H9 (cell line): ENCODE results near the gene HPRT1. TPM values are rescaled to one million over a fixed set of nuclear protein-coding genes. Genes with fewer than 3 reads are reported as not detected.

Source experiments
- DNase-seq: peaks from one replicate; pipeline ENCODE4 v3.0.0-alpha.2; 2017
- H2AFZ ChIP-seq: one replicate; pipeline ENCODE4 v1.6.1; 2013; ENCODE audit warnings: mild to moderate bottlenecking, low read length, control low read depth, moderate library complexity
- H2AK5ac ChIP-seq: 2 replicates; pipeline ENCODE4 v1.6.1; 2013; ENCODE audit warnings: low read length, control low read depth, mixed read lengths; ENCODE audit not compliant: insufficient read length
- H2BK120ac ChIP-seq: one replicate; pipeline ENCODE4 v1.6.1; 2013; ENCODE audit warnings: low read depth, mild to moderate bottlenecking, low read length, control low read depth, inconsistent platforms; ENCODE audit not compliant: poor library complexity, severe bottlenecking
- H2BK12ac ChIP-seq: 2 replicates; pipeline ENCODE4 v1.6.1; 2013; ENCODE audit warnings: low read length, control low read depth, mixed read lengths, low read depth; ENCODE audit not compliant: insufficient read length
- H2BK15ac ChIP-seq: 2 replicates; pipeline ENCODE4 v1.6.1; 2013; ENCODE audit warnings: low read depth, low read length, control low read depth
- H2BK20ac ChIP-seq: one replicate; pipeline ENCODE4 v1.6.1; 2013; ENCODE audit warnings: low read depth, mild to moderate bottlenecking, low read length, control low read depth, inconsistent platforms; ENCODE audit not compliant: poor library complexity, severe bottlenecking
- H2BK5ac ChIP-seq: 2 replicates; pipeline ENCODE4 v1.6.1; 2013; ENCODE audit warnings: low read length, control low read depth, mixed read lengths; ENCODE audit not compliant: insufficient read length
- H3K14ac ChIP-seq: 2 replicates; pipeline ENCODE4 v1.6.1; 2013; ENCODE audit warnings: low read length, control low read depth; ENCODE audit not compliant: insufficient read depth
- H3K18ac ChIP-seq: 2 replicates; pipeline ENCODE4 v1.6.1; 2013; ENCODE audit warnings: low read depth, mild to moderate bottlenecking, mixed read lengths, low read length, control low read depth; ENCODE audit not compliant: insufficient read length
- H3K23ac ChIP-seq: 2 replicates; pipeline ENCODE4 v1.6.1; 2013; ENCODE audit warnings: low read length, control low read depth, mixed read lengths, low read depth; ENCODE audit not compliant: insufficient read length
- H3K23me2 ChIP-seq: 2 replicates; pipeline ENCODE4 v1.6.1; 2013; ENCODE audit warnings: low read depth, mild to moderate bottlenecking, mixed read lengths, low read length, control low read depth; ENCODE audit not compliant: insufficient read length, poor library complexity, severe bottlenecking
- H3K27ac ChIP-seq: 2 replicates; pipeline ENCODE4 v1.5.1; 2013; ENCODE audit warnings: low read length, control low read depth, mixed read lengths, low read depth; ENCODE audit not compliant: insufficient read length
- H3K27me3 ChIP-seq: 2 replicates; pipeline ENCODE4 v1.6.1; 2013; ENCODE audit warnings: low read length, control low read depth, inconsistent platforms; ENCODE audit not compliant: insufficient read depth
- H3K4ac ChIP-seq: 2 replicates; pipeline ENCODE4 v1.6.1; 2013; ENCODE audit warnings: low read depth, mild to moderate bottlenecking, control low read depth, inconsistent platforms, low read length, moderate library complexity
- H3K4me1 ChIP-seq: 2 replicates; pipeline ENCODE4 v1.6.1; 2013; ENCODE audit warnings: low read length, control low read depth, inconsistent platforms; ENCODE audit not compliant: insufficient read depth
- H3K4me2 ChIP-seq: 2 replicates; pipeline ENCODE4 v1.6.1; 2013; ENCODE audit warnings: low read length, control low read depth, mixed read lengths; ENCODE audit not compliant: insufficient read length, insufficient read depth
- H3K56ac ChIP-seq: 2 replicates; pipeline ENCODE4 v1.6.1; 2013; ENCODE audit warnings: low read depth, mild to moderate bottlenecking, mixed read lengths, low read length, control low read depth; ENCODE audit not compliant: insufficient read length
- H3K79me1 ChIP-seq: 2 replicates; pipeline ENCODE4 v1.6.1; 2013; ENCODE audit warnings: low read depth, mild to moderate bottlenecking, moderate library complexity, low read length, control low read depth, inconsistent platforms; ENCODE audit not compliant: insufficient read depth, poor library complexity, severe bottlenecking
- H3K79me2 ChIP-seq: 2 replicates; pipeline ENCODE4 v1.6.1; 2013; ENCODE audit warnings: low read length, control low read depth, inconsistent platforms; ENCODE audit not compliant: insufficient read depth
- H3K9ac ChIP-seq: 2 replicates; pipeline ENCODE4 v1.6.1; 2013; ENCODE audit warnings: low read length, control low read depth, mixed read lengths; ENCODE audit not compliant: insufficient read length; ENCODE audit errors: extremely low read depth
- H3K9me3 ChIP-seq: one replicate; pipeline ENCODE4 v1.6.1; 2013; ENCODE audit warnings: low read depth, low read length, inconsistent platforms; ENCODE audit not compliant: control insufficient read depth
- H3T11ph ChIP-seq: one replicate; pipeline ENCODE4 v1.6.1; 2013; ENCODE audit warnings: mild to moderate bottlenecking, low read length, control low read depth, inconsistent platforms
- H4K20me1 ChIP-seq: one replicate; pipeline ENCODE4 v1.6.1; 2013; ENCODE audit not compliant: control insufficient read depth, insufficient read length, insufficient read depth
- H4K5ac ChIP-seq: 2 replicates; pipeline ENCODE4 v1.6.1; 2013; ENCODE audit warnings: low read depth, mild to moderate bottlenecking, mixed read lengths, low read length, control low read depth; ENCODE audit not compliant: insufficient read length
- H4K8ac ChIP-seq: replicated peaks from 2 replicates; pipeline ENCODE4 v1.6.1; 2013; ENCODE audit warnings: low read length, control low read depth, mixed read lengths, low read depth; ENCODE audit not compliant: insufficient read length
- H4K91ac ChIP-seq: 2 replicates; pipeline ENCODE4 v1.6.1; 2013; ENCODE audit warnings: low read depth, mild to moderate bottlenecking, moderate library complexity, mixed read lengths, low read length, control low read depth; ENCODE audit not compliant: insufficient read length
- H3K27ac Mint-ChIP-seq, 3 experiments: 2 replicates in 2 of 3; 3 replicates in 1 of 3; pipeline ENCODE4 v1.8.0; 2020 to 2021; ENCODE audit warnings: mixed read lengths in 3 of 3, mild to moderate bottlenecking in 1 of 3, moderate library complexity in 1 of 3
- H3K27me3 Mint-ChIP-seq: 2 replicates; pipeline ENCODE4 v1.8.0; 2021; ENCODE audit warnings: low read depth, mild to moderate bottlenecking, moderate library complexity, mixed read lengths
- H3K36me3 Mint-ChIP-seq, 3 experiments: 2 replicates in 2 of 3; 3 replicates in 1 of 3; pipeline ENCODE4 v1.8.0; 2020 to 2021; ENCODE audit warnings: low read depth in 3 of 3, mixed read lengths in 3 of 3; ENCODE audit not compliant: insufficient read depth in 1 of 3
- H3K4me1 Mint-ChIP-seq, 2 experiments: 2 replicates each; pipeline ENCODE4 v1.8.0; 2020; ENCODE audit warnings: mixed read lengths in 2 of 2
- H3K4me3 Mint-ChIP-seq, 2 experiments: 2 replicates in 1 of 2; 3 replicates in 1 of 2; pipeline ENCODE4 v1.8.0; 2020 to 2021; ENCODE audit warnings: mild to moderate bottlenecking in 2 of 2, mixed read lengths in 2 of 2, moderate library complexity in 1 of 2
- H3K9me3 Mint-ChIP-seq, 2 experiments: 2 replicates in 1 of 2; 3 replicates in 1 of 2; pipeline ENCODE4 v1.8.0; 2020; ENCODE audit warnings: mild to moderate bottlenecking in 2 of 2, mixed read lengths in 2 of 2, moderate library complexity in 1 of 2
- WGBS: extraction: QIAGEN DNeasy Blood & Tissue Kit; methylation state at CpG from one replicate; pipeline ENCODE4 v1.1.7; 2013; ENCODE audit warnings: missing lambda C conversion rate, low lambda C conversion rate, mixed read lengths; ENCODE audit not compliant: insufficient read length; ENCODE audit errors: extremely low coverage; 5-methylcytosine and 5-hydroxymethylcytosine counted together
- total RNA-seq: library from RNA; stranded (reverse); gene quantifications from 2 replicates; pipeline ENCODE4 v1.2.1, GENCODE V29; 2021
- TF ChIP-seq, protein P1 (sequence below): fragments of 200-600 bp; sonication (generic); conservative IDR thresholded peaks from 3 replicates; pipeline ENCODE4 v1.8.0; 2021; ENCODE audit warnings: antibody characterized with exemption, mild to moderate bottlenecking

HPRT1 gene
- total RNA-seq, 1 experiment from 2014 or later = 39.2 TPM

DNA sequence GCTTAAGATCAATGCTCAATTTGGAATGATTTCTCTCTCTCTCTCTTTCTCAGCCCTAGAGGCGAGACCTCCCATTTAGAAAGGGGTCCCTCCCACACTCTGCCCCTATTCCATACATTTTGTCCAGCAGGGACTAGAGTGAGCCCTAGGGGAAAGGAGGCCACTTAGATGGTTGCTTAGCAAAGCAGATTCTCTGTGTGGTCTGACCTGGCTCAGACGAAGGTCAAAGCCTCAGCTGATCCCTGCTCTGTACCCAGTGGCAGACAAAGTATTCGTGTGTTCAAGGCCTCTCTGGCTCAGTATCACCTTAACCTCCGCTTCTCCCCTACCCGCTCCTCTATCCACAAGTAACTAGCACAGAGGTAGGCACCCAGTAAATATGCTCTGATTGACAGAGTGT, 78.4 kb downstream of the HPRT1 start:
- Histone ChIP-seq H3K18ac (no peak overlapping the region), H3K27ac (no peak overlapping the region), H3K4me1 (peaks cover 8% of the 10 kb centered on the region), H3K27me3 (no peaks in the 10 kb centered on the region; the same call in 1 of the 2 replicates), H3K79me2 (no peaks in the 10 kb centered on the region), H4K5ac (no peak overlapping the region), H2BK12ac (no peak overlapping the region), H4K8ac (no peak overlapping the region), H3T11ph (no peak overlapping the region), H3K79me1 (no peaks in the 10 kb centered on the region), H3K23me2 (no peaks in the 10 kb centered on the region), H3K23ac (no peak overlapping the region), H4K20me1 (no peaks in the 10 kb centered on the region), H2BK15ac (no peak overlapping the region), H3K14ac (no peak overlapping the region), H3K4me2 (no peak overlapping the region), H3K56ac (no peak overlapping the region), H3K9me3 (no peaks in the 10 kb centered on the region), H3K4ac (no peak overlapping the region), H2AK5ac (no peak overlapping the region), H2AFZ (no peak overlapping the region), H2BK20ac (no peak overlapping the region), H2BK120ac (no peak overlapping the region), H4K91ac (no peak overlapping the region), H2BK5ac (no peak overlapping the region), H3K9ac (no peak overlapping the region)
- Mint-ChIP-seq H3K27me3 (peaks cover 10% of the 10 kb centered on the region), H3K4me1 (peaks cover 22 to 32% of the 10 kb centered on the region in 2 experiments), H3K27ac (no peak overlapping the region), H3K4me3 (no peak overlapping the region), H3K36me3 (peaks cover 0 to 6% (median 0%) of the 10 kb centered on the region in 3 experiments; a peak in 2 of 7 replicates), H3K9me3 (peaks cover 5 to 66% of the 10 kb centered on the region in 2 experiments; a peak in 4 of 5 replicates)
- no peak for DNase-seq
- WGBS = no CpG with 5 or more reads among the region's 5 CpGs
- TF ChIP-seq, protein P1, sequence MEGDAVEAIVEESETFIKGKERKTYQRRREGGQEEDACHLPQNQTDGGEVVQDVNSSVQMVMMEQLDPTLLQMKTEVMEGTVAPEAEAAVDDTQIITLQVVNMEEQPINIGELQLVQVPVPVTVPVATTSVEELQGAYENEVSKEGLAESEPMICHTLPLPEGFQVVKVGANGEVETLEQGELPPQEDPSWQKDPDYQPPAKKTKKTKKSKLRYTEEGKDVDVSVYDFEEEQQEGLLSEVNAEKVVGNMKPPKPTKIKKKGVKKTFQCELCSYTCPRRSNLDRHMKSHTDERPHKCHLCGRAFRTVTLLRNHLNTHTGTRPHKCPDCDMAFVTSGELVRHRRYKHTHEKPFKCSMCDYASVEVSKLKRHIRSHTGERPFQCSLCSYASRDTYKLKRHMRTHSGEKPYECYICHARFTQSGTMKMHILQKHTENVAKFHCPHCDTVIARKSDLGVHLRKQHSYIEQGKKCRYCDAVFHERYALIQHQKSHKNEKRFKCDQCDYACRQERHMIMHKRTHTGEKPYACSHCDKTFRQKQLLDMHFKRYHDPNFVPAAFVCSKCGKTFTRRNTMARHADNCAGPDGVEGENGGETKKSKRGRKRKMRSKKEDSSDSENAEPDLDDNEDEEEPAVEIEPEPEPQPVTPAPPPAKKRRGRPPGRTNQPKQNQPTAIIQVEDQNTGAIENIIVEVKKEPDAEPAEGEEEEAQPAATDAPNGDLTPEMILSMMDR = no peak
